Muscle of arm (tissue), 12 donors: ENCODE results near the gene ADPRM. TPM values are rescaled to one million over a fixed set of nuclear protein-coding genes. Genes with fewer than 3 reads are reported as not detected.

Source experiments
- DNase-seq: peaks from one replicate; pipeline ENCODE4 v3.0.0-alpha.2; 2013
- polyA plus RNA-seq, 12 donors: library from polyadenylated mRNA; unstranded; fragments of 120-200 nt; gene quantifications; one replicate each; pipeline ENCODE4 v1.2.1, GENCODE V29; 2013; ENCODE audit not compliant: insufficient read length in 12 of 12

ADPRM gene
- polyA plus RNA-seq, 12 donors: 14.1 to 24.5 (median 18.3) TPM; not detected in 1

DNA sequence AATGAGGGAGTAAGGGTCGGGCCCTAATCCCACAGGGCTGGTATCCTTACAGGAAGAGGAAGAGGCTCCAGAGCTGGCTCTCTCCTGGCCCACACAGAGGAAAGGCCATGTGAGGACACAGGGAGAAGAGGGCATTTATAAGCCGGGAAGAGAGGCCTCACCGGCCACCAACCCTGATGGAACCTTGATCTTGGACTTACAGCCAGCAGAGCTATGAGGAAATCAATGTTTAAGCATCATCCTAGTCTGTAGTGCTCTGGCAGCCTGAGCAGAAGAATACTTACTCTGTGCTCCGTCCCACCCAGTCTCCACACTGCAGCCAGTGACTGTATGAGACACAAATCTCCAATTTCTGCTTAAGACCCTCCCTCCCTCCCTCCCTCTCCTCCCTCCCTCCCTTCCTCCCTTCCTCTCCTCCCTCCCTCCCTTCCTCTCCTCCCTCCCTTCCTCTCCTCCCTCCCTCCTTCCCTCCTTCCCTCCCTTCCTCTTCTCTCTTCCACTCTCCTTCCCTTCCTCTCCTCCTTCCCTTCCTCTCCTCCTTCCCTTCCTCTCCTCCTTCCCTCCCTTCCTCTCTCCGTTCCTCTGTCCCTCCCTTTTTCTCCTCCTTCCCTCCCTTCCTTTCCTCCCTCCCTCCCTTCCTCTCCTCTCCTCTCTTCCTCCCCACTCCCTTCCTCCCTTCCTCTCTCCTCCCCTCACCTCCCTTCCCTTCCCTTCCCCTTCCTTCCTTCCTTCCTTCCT, 41.3 kb downstream of the ADPRM start:
- peak; percentile 61 for DNase-seq

DNA sequence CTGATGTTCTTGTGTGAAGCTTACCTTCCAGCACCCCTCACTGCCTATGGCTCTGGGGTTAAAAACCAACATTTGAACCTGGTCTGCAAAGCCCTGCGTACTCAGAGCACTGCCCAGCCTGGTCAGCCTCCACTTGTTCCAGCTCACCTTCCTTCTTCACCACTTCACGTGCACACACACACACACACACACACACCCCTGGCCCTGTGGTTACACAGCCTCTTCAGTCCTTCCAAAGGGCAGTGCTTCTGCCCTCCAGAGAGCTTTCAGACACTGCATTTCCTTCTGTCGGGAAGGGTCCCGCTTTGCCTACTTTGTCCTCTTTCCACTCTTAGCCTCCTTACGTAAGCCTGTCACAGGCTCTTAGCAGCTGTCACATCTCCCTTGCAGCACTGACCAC, 42.0 kb downstream of the ADPRM start:
- DNase-seq: no peak

DNA sequence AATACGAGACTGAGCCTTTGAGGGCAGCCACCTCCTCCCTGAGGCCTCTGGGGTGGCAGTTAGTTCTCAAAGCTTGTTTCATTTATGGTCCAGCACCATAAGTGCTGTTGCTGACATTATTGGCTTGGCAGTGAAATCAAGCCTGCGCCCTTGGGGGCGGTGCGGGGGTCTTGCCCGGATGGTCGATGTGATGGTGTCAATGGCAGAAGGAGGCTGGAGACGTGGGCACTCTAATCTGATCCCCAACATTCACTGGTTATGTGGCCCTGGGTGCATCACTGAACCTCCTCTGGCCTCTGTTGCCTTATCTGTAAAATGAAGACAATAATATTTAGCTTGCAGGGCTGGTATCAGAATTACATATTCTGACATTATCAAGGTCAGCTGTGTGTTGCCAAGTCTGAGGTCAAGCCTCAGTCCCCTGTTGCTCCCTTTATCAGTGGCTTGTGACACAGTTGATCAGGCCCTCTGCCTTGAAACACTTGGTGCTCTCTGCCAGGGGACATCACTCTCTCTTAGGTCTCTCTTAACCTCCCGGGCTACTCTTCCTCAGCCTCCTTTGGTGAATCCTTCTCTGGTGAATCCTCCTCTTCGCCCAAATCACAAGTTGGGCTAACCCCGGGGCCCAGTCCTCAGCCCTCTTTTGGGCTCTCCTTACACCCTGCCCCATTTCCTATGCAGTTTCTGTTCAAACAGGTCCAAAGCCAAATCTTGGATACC, 44.2 kb downstream of the ADPRM start:
- DNase-seq: no peak

DNA sequence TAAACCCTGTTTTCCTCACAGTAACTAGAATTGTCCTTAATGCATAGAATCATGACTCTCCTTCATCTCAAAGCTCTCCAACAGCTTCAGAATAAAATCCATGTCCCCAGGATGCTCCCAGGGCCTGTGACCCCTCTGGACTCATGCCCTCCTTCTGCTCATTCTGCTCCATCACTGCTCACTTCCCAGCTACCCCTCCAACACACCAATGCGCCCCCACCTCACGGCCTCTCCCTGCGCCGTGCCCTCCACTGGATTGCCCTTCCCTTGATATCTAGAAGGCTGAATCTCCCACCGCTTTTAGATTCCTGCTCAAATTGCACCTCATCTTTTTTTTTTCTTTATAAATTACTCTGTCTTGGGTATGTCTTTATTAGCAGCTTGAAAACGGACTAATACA, 45.0 kb downstream of the ADPRM start:
- DNase-seq: no peak

DNA sequence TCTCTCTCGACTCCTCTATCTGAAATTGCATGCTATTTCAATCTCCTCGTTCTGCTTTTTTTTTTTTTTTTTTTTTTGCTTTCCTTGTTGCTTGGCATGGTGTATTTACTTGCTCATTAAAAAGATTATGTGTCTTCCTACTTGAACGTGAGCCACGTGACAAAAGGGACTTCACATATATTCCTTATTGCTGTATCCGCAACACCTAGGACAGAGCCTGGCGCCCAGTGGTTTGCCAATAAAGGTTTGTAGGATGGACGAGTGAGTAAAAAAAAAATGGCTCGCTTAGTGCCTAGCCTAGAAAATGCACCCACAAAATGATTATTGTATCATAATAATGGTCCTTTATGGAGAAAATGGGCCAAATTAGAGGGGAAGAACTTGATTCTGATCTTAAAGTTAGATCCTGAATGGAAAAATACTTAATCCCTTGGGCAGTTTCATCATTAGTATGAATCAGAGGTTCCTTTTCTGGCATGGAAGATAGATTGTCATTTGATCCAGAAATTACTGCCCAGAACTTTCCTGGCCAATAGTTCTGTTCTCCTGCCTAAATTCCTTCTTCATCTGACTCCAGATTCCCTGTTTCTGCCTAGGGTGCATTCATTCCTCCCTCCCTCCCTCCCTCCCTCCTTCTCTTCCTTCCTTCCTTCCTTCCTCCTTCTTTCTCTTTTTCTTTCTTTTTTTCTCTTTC, 46.1 kb downstream of the ADPRM start:
- DNase-seq: peak; percentile 78

DNA sequence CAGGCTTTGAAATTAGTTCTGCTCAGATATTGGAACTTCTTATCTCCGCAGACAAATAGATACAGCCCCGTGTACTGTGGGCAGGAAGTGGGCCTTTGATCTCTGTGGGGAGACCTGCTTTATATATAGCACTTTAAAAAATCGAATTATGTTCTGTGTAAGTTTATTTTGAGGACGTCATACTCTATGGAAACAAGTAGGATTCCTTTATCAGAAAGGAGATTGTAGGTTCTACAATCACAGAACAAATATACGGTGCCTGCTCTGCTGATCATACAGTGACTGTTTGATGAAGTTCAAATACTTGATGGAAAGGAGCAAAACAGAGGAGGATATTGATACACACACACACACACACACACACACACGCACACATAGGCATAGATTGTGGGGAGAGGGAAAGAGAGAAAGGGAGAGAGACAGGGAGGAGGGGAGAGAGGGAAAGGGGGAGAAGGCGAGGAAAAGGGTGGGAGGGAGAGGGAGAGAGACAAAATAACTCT, 47.2 kb downstream of the ADPRM start:
- DNase-seq: no peak

DNA sequence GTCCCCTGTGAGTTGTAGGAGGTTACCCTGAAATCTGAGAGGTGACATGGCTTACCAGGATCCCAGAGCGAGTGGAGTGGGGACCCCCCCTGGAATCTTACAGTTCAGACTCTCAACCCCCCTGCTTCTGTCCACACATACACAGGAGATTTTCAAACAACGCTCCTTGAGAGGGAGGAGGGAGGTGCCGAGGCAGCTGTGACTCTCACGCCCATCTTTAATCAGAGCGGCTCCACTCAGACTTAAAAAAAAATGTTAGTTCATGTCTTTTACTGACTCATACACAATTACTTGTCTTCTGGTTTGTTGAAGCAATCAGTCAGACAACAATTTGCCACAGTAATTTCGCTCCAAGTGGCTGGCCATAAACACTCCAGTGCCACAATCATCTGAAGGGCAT, 47.8 kb downstream of the ADPRM start:
- DNase-seq: no peak

DNA sequence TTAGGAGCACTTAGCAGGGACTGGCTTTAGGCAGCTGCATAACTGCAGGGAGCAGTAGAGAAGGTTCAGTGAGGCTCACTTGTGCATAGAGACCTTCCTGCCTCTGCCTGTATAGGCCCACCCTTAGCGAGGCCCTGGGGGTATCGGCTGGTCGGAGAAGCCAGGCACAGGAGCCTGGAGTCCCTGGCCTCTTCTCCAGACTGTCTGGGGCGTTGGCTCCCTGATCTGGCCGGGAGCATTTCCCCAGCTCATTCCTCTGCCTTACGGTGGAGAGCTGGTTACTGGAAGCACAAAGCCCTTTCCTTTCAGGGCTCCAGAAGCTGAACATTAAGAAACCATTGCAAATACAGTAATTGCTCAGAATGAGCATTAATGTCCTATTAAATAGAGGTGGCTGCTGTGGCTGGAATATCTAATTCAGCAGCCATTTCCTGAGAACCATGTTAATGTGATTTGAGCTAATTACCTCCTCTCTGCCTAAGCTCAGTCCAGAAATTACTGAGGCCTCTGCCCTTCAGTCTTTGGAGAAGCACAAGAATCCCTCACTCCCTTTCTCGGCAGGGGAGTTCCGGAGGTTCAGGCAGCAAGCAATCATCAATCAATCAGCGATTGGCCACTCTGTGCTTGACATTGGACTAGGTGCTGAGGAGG, 51.3 kb downstream of the ADPRM start:
- DNase-seq: no peak

DNA sequence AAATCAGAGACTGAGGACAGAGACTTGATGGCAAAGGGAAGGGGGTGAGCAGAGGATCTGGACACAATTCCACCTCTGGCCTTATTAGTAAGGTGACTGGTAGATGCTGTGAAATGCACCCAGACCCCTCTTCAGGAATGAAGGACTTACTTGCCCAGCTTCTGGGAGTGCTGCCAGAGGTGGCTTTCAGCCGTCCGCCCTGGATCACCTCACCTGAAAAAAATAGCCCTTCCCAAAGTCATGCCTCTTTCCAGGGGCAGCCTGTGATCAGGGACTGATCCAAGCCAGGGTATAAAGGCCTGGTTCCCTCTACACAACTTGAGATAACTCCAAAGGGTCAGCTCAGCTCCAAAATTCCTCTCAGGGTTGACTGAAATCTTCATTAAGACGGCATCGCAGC, 52.8 kb downstream of the ADPRM start:
- DNase-seq: no peak

DNA sequence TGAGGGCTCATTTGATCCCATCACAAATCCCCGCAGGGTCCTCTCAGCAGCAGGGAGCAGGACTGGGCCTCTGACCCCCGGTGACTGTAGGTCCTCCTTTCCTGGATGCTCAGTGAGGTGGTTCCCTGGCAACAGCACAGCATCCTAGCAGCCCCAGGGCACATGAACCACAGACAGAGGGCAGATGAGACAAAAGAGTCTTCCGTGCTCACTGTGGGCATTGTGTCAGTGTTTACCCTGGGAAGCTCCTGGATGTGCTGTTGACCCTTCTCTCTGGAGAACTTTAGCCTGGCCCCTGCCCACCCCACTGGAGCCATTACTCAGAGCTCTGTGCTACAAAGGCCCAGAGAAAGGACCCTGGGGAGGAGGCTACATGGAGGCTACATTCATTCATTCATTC, 54.2 kb downstream of the ADPRM start:
- no peak for DNase-seq

DNA sequence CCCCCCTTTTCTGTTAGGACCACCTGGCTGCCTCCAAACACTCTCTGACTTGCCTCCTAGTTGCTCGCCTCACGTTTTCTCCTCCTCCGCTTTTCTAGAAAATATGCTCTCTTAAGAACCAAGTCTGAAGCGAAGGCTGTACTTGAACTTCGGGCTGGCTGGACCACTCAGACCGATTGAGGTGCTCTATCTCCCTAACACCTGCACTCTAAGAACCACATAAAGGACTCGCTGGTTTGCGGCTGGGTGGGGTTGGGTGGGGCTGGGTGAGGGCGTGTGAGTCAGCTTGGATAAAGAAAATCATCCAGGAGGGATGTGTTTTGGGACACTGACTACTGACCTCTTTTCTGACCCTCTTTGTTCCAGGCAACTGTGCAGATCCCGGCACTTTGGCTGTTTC, 55.3 kb downstream of the ADPRM start:
- DNase-seq: no peak

DNA sequence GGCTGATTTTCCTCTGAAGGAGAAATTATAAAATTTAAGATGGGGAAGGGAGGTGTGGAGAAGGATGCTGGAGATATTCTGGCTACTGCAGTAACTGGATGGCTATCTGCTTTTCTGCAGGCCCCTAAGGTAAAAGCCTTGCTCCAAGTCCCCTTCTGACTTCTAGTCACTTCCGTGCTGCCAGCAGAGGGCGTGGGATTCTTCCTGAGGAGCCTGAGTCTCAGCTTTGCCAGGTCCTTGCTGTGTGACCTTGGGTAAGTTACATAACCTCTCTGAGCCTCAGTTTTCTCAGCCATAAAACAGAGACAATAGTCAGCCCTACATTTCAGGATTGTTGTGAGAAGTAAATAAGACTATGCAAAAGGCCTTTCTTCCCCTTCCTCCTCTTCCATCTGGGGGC, 56.7 kb downstream of the ADPRM start:
- DNase-seq: no peak

DNA sequence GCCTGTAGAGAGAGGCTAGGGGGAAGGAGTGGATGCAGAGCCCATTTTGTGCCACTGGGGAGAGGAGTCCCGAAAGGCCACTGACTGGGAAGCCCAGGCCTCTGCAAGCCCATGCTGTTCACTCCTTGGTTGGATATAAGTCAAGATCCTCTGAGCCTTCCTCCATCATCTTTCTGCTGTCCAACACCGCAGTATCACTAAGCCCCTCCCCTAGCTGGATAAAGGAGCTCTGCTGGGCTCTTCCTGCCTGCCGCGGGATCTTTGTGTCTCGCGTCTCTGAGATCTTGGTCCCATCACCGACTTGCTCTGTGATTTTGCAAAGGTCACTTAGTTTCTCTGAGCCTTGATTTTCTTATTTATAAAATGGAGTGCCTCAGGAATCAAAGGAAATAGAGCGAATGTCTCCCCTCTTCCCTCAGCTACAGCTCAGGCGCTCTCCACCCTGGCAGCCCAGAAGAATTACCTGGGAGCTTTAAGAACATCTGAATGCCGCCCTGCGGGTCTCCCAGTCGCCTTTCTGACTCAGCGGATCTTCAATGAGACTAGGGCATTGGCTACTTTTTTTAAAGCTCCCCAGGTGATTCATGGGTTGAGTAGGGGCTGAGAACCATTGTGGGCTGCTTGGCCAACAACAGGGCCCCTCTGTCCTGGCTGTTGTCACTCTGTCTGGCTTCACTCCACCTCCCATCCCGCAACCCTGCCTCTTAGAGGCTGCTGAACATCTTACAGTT, 57.6 kb downstream of the ADPRM start:
- no peak for DNase-seq

DNA sequence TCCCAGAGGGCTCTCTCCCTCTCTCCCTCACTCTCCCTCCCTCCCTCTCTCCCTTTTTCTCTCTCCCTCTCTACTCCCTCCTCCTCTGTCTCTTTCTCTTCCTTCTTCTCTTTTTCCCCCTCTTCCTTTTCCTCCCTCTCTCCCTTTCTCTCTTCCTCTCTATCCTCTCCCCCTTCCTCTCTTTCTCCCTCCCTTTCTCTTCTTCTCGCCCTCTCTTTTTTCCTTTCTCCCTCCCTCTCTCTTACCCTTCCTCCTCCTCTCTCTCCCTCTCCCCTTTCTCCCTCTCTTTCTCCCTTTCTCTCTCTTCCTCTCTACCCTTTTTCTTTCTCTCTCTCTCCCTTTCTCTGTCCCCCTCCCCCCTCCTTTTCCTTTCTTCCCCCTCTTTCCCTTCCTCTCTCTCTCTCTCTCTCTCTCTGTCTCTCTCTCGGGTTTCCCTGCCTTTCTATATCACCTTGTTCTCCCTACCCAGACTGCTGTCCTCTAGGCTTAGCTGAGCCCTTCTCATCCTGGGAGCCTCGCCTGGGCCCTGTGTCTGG, 58.3 kb downstream of the ADPRM start:
- no peak for DNase-seq

DNA sequence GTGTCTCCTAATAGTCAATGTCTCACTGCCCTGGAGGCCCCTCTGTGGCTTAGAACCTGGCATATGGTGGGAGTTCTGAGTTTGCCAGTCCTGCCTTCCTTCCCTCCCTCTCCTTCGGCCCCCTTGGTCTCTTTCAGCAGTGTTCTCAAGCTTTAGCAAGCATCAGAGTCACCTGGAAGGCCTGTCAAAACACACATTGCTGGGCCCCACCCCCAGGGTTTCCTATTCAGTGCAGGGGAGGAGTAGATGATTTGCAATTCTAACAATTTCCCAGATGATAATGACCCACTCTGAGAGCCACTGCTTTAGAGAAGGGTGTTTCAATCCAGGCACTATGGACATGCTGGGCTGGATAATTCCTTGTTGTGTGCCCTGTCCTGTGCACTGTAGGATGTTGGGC, 58.8 kb downstream of the ADPRM start:
- no peak for DNase-seq

DNA sequence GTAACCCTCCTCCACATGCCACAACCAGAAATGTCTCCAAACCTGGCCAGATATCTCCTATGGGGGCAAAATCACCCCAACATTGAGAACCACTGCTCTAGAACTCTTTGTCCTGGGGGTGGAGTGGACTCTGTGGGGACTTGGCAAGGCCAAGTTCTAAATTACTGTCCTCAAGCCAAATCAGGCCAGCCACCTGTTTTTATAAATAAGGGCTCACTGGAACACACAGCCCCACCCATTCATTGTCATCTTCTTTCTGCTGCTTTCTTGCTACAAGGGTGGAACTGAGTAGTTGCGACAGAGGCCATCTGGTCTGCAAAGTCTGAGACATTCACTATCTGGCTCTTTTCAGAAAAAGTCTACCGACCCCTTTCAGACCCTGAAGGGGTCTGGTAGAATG, 59.2 kb downstream of the ADPRM start:
- no peak for DNase-seq

DNA sequence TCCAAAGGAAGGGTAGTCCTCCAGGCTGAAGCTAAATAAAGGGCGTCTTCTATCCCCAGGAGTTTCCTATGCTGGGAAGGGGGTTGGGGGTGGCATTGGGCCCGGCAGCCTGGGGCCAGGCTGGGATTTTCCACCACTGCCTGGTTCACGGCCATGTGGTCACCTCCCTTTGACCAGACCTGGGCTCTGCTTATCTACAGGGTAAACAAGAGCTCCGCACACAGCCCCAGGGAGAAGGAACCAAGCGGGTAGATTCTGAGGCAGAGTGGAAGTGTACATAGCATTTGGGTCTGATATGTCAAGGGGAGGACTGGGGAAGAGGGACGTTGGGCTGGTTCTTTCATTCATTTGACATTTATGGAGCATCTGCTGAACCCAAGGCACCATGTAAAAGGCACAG, 59.7 kb downstream of the ADPRM start:
- DNase-seq: no peak

DNA sequence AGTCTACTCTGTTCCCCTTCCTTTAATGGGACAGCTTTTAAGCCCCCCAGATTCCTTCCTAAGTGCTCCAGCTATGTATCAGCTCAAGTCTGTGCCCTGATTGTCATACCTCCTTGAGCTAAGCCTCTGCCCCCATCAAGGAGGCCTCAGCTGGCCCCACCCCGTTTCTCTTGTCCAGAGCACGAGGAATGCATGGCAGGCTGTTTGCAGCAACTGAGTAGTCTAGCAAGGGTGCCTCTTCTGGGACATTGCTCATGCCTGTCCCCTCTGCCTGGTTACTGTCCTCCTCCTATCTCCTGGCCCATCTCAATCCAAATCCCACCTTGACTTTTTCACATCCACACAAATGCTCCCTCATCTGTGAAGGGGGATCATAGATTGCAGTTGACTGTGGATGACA, 60.3 kb downstream of the ADPRM start:
- DNase-seq: no peak

DNA sequence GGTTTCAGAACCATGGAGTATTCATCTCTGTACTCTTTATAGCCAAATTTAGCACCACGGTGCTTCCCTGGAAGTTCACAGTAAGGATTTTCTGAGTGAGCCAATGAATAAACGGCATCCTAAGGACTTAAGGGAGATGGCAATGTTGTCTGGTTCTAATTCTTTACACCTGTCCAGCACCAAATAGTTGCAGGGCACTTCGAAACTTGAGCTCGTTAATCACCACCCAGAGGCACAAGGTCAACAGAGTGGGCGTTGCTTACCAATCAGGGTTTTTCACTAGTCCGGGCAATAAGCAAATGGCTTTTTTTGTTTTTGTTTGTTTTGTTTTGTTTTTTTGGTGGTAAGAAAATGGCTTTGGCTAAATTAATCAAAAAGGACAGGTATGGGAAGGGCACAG, 60.7 kb downstream of the ADPRM start:
- no peak for DNase-seq
